Measurements from ENCODE around the gene GIPC1. TPM values are rescaled to one million over a fixed set of nuclear protein-coding genes. Genes with fewer than 3 reads are reported as not detected.
A peak's percentile ranks its signal among the peaks of the same experiment; 100 is the strongest.

Gene GIPC1
- total and polyA plus RNA-seq, 9 of the 15 experiments (the other 6 are each of a cell fraction or from before 2014, with no cell fraction given) = 0.49 to 54.7 (median 24.8) TPM

DNA sequence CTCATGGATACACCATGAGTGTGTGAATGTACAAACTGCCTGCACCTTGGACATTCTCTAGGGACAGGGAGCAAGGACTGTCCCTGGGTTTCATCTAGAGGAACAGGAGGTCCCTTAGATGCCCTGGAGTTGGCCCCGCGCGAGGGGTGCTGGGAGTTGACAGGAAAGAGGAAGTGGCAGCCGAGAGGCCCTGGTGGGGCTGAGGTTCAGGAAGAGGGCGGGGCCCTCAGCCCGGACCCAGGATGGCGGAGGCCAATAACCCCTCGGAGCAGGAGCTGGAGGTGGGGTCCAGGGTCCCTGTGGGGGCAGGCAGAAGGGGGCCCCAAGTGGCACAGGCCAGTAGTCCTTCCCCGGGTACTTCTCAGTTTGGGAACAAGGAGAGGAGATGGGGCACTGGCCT lies 55.9 kb downstream of the GIPC1 start (continued):
- TF ChIP-seq ZNF408 (CRISPR knock-in tag; IDR thresholded peaks at IDR 0.05; ENCODE audit: low read depth) (no peak), EGR1 (conservative IDR thresholded peaks at IDR 0.05) (no peak), SRSF3 (IDR thresholded peaks at IDR 0.05; ENCODE audit: insufficient read depth, low read length) (no peak), PCBP1 (IDR thresholded peaks at IDR 0.05; ENCODE audit: low read depth, low read length, poor library complexity, severe bottlenecking) (no peak), ZNF318 (IDR thresholded peaks at IDR 0.05; ENCODE audit: borderline replicate concordance in 1 of 2, low read depth in 1 of 2) (no peak), HLTF (IDR thresholded peaks at IDR 0.05) (no peak), NBN (IDR thresholded peaks at IDR 0.05; ENCODE audit: low read depth) (no peak), ZNF316 (IDR thresholded peaks at IDR 0.05) (no peak), KAT2B (IDR thresholded peaks at IDR 0.05; ENCODE audit: low read depth, low read length) (no peak), MNT (conservative IDR thresholded peaks at IDR 0.05) (peak in 1 of 2 experiments; percentile 39; a peak in 1 of 4 replicates), GTF2F1 (IDR thresholded peaks at IDR 0.05; ENCODE audit: low read depth, low read length) (no peak), BRCA1 (IDR thresholded peaks at IDR 0.05) (no peak), BRCA1 (CRISPR knock-in tag; IDR thresholded peaks at IDR 0.05) (no peak)
- TF ChIP-seq, protein P1, sequence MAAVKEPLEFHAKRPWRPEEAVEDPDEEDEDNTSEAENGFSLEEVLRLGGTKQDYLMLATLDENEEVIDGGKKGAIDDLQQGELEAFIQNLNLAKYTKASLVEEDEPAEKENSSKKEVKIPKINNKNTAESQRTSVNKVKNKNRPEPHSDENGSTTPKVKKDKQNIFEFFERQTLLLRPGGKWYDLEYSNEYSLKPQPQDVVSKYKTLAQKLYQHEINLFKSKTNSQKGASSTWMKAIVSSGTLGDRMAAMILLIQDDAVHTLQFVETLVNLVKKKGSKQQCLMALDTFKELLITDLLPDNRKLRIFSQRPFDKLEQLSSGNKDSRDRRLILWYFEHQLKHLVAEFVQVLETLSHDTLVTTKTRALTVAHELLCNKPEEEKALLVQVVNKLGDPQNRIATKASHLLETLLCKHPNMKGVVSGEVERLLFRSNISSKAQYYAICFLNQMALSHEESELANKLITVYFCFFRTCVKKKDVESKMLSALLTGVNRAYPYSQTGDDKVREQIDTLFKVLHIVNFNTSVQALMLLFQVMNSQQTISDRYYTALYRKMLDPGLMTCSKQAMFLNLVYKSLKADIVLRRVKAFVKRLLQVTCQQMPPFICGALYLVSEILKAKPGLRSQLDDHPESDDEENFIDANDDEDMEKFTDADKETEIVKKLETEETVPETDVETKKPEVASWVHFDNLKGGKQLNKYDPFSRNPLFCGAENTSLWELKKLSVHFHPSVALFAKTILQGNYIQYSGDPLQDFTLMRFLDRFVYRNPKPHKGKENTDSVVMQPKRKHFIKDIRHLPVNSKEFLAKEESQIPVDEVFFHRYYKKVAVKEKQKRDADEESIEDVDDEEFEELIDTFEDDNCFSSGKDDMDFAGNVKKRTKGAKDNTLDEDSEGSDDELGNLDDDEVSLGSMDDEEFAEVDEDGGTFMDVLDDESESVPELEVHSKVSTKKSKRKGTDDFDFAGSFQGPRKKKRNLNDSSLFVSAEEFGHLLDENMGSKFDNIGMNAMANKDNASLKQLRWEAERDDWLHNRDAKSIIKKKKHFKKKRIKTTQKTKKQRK (IDR thresholded peaks at IDR 0.05; ENCODE audit: borderline replicate concordance, low read depth, low read length) = no peak

Measured in K562 (cell line).